Liver (tissue), 3 donors: Measurements from ENCODE around the gene SIRT7.

Experiments used
- TAF1 ChIP-seq: conservative IDR thresholded peaks from 2 replicates; pipeline ENCODE4 v1.6.1; 2016; ENCODE audit warnings: antibody characterized with exemption, mild to moderate bottlenecking
- TF ChIP-seq, protein P1 (sequence below): fragments of 150-350 bp; IDR thresholded peaks from 2 replicates; pipeline ENCODE4 v1.5.1; 2017; ENCODE audit warnings: improper control_type of control experiment, low read depth, low read length; ENCODE audit not compliant: missing input control
- donor health status: healthy.
- donor health status: healthy.

DNA sequence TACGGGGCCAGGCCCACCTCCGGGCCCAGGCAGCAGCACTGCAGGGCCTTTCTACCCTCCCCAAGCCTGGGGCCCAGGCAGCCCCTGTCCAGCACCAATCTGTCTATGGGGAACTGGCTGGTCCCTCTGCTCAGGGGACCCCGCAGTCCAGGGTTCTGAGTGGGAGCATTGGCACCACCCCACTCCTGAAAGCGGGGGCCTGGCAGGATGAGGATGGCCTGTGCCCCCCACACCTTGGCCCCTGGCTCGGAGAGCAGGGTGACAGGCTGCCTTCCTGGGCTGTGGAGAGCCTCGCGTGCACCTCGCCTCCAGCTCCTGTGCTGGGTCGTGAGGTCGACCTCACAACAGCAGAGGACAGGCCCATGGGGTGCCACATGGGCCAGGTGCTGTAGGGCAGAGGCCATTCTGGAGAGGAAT is 14.6 kb downstream of the SIRT7 start:
- no peak for TF ChIP-seq TAF1
- TF ChIP-seq, protein P1, sequence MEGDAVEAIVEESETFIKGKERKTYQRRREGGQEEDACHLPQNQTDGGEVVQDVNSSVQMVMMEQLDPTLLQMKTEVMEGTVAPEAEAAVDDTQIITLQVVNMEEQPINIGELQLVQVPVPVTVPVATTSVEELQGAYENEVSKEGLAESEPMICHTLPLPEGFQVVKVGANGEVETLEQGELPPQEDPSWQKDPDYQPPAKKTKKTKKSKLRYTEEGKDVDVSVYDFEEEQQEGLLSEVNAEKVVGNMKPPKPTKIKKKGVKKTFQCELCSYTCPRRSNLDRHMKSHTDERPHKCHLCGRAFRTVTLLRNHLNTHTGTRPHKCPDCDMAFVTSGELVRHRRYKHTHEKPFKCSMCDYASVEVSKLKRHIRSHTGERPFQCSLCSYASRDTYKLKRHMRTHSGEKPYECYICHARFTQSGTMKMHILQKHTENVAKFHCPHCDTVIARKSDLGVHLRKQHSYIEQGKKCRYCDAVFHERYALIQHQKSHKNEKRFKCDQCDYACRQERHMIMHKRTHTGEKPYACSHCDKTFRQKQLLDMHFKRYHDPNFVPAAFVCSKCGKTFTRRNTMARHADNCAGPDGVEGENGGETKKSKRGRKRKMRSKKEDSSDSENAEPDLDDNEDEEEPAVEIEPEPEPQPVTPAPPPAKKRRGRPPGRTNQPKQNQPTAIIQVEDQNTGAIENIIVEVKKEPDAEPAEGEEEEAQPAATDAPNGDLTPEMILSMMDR = no peak
